GM21786 (cell line): ENCODE measurements around the gene GALNT13.

Experiments used
- ATAC-seq: cut with Tn5 transposase; IDR thresholded peaks from one replicate; pipeline ENCODE4 v1.9.1; 2021; ENCODE audit not compliant: unreplicated experiment

Gene GALNT13

DNA sequence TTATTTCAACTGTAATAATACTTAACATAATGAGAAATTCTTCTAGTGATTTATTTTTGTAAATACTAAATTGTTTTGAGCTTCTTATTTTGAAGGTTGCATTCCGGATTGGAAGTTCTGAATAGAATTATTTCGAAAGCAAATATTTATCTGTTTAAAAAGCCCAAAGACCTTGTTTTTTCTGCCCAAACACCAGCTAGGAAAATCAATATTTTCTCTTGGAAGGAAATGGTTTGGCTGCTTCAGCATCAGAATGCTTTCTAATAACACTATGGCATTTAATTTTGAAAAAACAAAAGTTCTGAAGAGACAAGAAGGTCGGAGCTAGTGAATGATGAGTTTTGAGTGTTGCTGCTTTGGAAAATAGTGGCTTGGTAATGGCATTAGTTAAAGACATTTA is 522.9 kb downstream of the GALNT13 start:
- ATAC-seq = no peak

DNA sequence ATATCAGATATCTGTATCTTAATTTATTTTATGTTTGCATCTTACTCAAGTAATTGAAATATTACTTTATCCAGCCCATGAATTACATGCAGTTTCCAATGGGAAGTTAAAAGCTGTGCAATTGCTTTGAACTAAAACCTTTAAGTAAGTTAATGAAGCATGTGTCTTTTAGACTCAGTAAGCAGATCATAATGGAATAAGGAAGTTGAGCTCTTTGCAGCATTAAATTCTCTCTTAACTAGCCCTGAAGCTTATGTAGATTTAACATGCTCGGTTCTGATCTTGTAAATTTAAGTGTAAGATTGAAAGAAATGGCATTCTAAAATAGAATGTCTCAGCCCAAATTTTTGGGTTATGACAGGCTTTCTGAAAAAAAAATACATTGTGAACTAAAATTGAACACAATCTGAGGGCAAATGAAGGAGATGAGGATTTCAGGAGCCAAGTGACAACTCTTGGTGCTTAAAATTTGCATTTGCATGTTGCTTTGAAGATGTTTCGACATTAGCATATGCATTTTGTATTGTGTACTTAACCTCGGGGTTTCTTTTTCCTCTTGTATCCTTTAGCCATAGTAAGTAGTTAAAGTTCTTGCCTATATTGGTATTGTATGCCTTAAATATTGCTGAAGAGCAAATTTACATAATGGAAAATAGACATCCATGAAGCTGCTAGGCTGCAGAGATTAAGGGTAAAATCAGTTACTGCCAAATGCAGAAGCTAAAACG is 529.0 kb downstream of the GALNT13 start:
- ATAC-seq = no peak

DNA sequence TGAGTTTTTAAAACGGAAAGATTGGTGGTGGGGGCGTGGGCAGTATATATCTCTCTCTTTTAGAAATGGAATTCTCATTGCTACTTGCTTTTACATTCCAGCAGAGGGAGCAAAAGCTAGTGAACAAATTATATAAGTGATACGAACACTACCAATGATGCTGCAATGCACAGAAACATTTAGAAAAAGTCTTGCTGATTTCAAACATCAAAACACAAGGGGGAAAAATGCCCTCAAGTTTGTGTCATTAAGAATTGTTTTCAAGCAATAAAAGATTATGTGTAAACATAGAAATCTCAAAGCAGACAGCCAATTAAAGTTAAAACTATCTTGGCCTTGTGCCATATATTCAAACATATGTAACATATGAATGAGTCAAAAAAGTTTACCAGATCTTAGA is 530.5 kb downstream of the GALNT13 start:
- no peak for ATAC-seq

DNA sequence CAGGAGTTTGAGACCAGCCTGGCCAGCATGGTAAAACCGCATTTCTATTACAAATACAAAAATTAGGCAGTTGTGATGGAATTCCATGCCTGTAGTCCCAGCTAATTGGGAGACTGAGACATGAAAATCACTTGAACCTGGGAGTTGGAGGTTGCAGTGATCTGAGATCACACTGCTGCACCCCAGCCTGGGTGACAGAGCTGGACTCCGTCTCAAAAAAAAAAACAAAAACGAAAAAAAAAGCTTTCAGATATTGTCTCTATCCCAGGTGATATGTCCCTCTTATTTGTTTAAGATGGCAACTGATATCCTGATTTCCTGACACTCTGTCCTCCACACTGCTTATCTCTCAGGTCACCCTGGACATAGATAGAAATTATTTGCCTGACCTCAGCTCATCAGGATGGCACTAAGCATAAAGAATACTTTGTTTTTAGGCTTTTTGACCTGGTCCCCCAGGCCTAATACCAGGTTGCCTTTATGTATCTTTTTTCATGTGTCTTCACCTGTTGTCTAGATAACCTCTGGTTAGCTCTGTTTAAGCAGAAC is 531.6 kb downstream of the GALNT13 start:
- no peak for ATAC-seq

DNA sequence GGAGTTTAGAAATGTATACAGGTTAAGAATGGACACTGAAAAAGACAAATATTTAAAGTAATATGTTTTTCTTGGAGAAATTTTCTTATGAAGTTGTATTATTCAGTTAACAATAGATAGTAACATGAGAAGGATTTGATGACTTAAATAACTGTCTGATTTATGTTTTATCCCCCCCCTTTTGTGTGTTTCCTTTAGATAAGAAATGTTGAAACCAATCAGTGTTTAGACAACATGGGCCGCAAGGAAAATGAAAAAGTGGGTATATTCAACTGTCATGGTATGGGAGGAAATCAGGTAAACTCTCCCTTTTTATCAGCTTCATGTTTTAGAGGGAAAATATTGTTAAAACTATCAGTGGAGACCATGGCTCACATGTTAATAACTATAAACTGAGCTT is 537.1 kb downstream of the GALNT13 start:
- ATAC-seq = no peak

DNA sequence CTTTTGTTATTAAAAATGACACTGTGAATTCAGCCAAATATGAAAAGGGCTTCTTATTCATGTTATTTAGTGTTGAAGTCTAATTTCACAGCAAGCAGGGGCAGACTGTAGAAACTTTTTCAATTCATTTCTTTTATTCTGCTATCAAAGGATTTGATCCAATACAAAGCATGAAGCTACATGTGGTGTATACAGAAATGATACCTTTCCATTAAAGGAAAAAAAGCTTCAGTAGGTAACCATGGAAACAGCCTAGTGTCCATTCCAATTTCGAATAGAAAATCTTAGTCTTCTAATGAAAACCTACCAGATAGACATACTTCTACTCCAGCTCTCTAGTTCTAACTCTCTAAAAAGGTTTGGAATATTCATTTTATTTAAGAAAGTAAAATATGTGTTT is 550.5 kb downstream of the GALNT13 start:
- no peak for ATAC-seq

DNA sequence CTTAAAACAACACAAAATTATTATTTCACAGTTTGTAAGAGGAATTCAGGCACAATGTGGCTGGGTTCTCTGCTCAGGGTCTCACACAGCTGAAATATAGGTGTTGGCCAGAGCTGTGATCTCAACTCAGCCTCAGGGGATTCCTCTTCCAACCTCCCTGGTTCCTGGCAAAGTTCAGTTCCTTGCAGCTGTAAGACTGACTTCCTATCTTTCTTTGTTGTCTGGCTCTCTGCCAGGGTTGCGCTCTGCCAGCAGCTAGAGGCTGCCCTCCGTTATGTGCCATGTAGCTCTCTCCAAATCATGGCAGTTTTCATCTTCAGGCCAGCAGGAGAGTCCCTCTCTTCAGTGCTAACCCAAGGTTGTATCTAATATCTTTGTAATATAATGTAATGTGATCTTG is 554.3 kb downstream of the GALNT13 start:
- ATAC-seq = no peak

DNA sequence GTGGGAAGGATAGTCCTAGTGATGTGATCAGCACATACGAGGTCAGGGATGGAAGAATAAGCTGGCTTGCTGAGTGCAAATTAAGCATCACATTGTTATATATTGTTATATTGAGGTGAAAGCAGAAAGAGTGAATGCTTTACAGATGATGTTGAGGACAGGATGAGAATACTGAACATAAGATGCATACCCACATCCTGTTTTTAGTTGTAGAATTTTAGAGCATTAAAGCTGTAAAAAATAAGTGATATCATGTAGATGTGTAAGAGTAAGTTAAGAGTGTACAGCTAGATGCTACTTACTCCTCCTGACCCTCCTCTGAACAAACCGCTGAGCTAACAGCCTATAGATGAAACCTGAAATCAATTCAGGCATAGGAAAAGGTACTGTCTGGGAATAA is 555.7 kb downstream of the GALNT13 start:
- ATAC-seq = no peak

DNA sequence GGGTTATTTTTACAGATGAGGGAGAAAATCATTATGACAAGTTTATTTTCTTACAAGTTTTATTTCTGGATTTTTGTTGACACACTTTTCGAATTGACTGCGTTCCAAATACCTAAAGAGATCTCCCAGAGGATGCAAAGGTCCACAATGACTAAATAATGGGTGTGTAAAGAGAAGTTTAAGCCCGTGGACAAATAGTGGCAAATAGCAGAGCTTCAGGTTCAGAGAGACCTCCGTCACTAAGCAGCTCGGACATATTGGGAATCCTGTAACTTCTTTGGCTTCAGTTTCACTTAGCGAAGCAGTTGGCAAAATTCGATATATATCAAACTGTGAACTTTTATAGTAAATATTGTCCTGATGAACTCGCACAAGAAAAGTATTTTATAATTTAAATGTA is 556.3 kb downstream of the GALNT13 start:
- ATAC-seq = no peak

DNA sequence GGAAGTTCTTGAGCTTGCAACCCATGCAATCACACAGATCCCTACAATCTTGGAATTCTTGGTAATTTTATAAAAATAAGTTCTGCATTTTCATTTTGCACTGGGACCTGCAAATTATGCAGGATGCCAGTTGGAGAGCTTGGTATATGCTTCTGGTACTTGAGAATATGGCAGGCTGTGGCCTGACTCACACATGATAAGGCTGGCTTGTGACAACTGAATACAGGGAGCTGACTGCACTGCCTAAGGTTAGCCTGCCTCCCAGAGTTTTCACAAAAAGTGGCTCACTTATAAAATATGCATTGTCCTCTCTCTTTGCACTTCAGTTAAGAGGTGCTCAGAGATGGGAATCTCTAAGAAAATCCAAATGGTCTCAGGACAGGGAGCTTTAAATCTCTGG is 561.3 kb downstream of the GALNT13 start:
- no peak for ATAC-seq

DNA sequence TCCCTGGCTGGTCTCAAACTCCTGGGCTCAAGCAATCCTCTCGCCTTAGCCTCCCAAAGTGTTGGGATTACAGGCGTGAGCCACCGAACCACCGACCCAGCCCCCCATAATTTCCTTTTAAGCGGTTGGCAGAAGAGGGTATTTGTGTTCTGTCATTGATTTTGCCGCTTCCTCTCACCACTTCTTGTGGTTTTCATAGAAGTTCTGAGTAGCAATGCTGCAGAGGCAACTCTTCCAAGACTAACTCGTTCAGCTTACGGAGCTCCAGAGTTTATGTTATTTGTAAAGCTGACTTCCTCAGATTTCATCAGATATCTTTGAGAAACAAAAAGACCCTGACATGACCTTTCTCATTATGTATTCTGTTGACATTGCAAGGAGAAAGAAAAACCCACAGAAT is 565.4 kb downstream of the GALNT13 start:
- no peak for ATAC-seq

DNA sequence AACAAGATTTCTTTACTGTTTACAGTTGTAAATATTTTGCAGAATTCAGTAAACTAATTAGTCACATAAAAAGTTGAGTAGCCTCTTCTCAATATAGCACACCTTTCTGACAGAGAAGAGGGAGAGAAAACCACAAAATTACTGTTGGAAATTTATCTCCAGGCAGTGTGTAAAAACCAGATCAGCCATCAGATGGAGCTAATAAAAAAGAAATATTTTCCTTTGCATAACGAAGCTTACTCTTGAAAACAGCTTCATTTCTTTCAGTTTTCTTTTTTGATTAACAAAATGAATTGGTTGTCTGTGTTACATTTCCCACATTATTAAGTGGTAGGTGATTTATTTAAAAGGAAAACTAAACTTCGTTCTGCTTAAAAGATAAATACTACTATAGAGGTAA is 567.4 kb downstream of the GALNT13 start:
- no peak for ATAC-seq

DNA sequence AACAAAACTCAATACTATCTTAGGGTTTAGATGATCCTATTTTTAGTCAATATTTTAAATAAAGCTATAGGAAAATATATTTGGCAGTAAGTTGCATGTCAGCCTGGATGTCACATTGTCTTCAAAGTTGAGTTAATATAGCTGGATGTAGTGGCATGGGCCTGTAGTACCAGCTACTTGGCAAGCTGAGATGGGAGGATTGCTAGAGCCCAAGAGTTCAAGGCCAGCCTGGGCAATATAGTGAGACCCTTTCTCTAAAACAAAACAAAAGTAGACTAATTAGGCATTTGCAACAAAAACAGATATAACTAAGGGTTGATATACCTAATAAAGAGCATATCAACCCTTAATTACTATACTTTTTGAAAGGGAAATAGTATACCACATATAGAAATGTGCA is 572.2 kb downstream of the GALNT13 start:
- no peak for ATAC-seq

DNA sequence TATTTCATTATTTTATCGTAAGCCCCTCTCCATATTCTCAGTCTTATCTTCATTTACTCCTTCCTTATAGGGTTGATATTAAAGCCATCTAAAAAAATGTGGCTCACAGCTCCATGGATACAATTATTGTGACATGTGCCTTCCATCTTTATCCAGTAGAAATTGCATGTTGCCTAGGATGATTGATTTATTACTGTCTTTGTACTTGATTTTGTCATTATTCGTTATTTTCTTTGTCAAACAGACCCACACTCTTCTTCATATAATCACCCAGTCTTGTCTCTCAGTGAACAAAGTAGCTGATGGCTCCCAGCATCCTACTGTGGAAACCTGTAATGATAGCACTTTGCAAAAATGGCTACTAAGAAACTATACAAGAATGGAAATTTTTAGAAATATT is 574.6 kb downstream of the GALNT13 start:
- no peak for ATAC-seq

DNA sequence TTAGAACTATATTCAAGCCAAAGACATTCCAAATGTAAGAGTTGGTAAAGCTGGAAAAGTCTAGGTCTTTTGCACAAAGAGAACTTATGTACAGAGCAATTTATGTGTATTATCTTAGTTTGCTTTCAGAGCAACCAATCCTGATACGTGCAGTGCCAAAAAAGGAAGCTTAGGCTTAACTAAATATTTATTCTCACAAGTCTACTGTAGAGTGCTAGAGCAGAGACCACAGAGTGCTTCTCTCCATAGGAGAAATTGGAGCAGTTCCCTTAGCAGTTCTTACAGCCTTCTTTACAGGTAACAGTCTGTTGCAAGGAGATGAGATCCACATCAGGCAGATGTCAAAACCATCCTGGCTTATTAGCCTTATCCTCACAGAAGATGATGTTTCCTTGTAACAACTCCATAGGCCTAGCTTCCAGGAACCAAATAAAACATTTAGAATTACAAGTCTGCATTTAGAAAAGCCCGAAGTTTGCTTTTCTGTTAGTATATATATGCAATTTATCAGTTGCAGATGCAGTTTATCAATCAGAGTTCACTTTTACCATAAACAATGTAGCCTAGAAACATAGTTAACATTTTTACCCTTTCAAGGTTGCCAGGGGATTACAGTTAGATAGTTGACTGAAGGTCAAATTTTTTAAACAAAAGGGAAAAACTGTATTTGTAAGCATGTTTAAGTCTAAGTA is 576.2 kb downstream of the GALNT13 start:
- ATAC-seq = no peak

DNA sequence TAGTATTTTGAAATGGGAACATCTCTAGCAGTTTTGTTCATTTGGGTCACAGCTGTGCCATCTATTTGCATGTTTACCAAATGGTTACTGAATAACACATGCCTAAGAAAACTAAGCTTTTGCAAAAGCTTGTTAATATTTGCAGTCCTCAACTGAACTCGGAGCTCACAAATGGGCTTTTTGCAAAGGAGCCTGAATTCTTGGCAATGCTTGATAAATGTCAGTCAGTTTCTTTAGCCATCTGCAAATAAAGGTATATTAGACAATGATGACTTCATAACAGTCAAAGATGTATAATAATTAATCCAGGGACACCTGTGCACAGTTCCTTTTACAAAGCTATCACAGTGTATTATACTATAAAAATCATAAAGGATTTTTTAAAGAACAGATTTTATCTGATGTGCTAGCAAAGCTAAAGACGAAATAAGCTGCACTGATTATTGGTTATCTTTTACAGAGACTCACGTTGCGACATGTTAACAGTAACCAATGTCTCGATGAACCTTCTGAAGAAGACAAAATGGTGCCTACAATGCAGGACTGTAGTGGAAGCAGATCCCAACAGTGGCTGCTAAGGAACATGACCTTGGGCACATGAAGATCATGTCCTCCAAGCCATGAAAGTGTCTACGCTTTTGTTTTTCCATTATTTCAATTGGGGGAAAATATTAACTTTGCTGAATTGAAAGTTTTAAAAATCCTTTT is 578.4 kb downstream of the GALNT13 start:
- no peak for ATAC-seq

DNA sequence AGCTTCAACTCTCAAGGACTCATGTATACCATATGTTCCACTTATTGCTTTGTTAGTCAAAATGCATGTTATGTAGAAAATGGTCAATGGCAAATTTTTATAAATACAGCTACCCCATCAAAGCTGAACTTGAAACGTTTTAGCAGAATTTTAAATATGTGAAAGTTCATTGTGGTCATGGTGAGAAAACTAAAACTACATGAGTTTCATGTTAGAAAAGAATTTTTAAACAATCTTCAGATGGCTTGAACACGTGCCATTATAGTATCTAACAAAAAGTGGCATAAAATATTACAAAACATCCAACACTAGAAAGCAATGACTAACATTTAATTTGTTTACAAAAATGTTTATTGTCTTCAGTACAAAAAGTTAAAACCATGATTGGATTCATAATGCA is 580.7 kb downstream of the GALNT13 start:
- ATAC-seq = no peak

DNA sequence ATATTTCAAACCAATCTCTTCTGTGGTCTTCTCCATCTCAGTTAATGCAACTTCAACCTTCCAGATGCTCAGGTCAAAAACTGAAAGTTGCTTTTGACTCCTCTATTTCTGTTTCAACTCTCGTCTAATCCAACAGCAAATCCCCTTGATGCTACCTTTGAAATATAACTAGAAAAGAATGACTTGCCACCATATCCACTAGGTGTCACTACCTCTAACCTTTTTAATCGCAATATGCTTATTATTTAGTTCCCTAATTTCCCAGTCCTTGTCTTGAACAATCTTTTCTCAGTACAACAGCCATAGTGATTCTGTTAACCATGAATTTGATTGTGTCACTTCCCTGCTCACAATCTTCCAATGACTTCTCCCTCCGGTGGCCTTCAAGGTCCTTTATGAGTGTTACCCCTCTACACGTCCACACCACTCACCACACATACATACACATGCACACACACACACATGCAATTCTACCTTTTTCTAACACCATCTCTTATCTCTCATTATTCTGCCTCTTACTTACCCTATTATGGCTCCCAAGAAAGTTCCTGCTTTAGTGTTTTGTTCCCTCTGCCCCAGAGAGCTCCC is 581.3 kb downstream of the GALNT13 start:
- peak; percentile 72 for ATAC-seq

DNA sequence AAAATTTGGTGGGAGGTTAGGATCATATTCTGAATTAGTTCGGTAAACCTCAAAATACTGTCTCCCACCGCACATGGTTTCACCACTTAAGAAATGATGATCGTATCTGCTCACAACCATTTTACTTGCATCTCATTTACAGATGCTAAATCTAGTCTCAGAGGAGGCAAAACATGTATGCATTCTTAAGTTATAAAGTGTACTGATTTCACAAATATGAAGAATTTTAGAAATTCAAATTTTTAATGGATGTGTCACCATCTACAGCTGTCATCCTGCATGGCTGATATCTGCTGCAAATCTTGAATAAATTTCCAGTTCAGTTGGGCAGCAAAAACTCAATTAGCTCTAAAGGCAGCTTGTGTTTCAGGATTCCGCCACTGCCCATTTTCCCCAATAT is 583.4 kb downstream of the GALNT13 start:
- no peak for ATAC-seq

DNA sequence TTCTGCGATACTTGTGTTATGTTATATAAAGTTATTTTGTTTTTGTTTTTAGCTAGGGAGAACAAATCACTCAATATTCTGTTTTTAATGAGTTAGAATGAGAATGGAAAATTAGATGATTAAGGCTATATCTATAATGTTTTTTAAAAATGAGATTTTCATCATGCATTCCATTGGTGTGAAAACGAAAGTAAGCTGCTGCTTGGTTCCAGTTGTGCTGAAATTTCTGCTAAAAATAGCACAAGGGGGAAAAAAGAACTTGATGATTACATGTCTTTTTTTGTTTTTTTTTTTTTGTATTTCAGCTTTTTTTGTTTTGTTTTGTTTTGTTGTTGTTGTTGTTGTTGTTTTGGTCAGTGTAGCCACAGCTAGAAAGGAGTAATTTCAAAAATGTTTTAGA is 584.1 kb downstream of the GALNT13 start:
- ATAC-seq = no peak

DNA sequence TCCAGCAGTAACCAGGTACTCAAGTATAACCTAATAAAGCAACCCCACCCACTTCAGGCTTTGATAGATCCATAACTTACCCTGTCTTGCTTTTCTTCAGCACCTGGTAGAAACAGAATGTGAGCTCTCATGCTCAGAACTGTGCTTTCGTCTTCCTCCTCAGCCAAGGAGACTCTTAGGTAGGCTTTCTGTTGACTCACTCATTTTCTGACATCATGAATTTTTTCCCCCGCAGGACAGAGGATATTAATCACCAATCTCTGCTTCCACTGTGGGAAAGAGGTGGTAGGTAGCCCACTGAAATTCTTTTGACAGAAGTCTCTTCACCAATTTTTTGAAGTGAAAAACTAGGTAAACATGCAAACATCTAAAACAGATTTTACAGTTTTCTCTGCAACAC is 585.6 kb downstream of the GALNT13 start:
- ATAC-seq = no peak

DNA sequence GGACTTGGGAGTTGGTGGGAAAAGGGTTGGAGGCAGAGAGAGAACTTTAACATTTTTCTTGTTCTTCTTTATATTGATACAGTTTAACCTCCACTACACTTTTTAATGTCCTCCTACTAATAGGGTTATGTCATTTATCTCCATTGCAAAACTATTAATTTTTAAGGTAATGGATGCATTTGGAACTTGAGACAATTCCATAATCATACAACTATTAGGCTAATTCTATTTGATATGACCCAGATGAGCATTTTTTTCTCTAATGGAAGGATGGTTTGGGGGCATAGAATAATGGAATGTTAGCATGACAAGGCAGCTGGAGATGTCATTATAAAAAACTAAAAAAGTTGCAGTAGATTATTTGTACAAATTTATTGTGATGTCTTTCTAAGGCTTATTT is 587.6 kb downstream of the GALNT13 start:
- ATAC-seq = no peak
